ENCODE data around the gene ATP13A4.
"Not testable (repeated sequence)": the region's sequence is repeated elsewhere in the genome, so short reads cannot be mapped to it uniquely, and the experiment has no call there.

Gene ATP13A4

DNA sequence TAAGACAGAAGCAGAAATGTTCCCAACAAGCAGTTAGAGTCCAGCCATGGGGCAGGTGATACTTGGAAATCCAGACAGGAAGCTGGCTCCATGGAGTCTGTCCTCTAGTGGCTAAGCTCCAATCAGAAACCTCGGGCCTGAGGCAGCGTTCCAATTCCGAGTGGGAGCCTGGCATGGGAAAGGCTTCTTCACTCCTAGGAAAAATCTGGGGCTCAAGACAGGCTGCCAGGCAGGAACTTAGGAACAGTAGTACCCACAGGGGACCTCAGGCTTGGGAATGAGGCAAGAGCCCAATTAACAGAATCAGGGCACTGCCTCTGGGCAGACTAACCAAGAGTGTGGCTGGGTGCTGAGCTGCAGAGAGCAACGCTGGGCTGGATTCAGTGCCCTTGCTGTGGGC lies 6.2 kb upstream of the ATP13A4 start:
- no peak for DNase-seq (ENCODE audit: low read depth)

DNA sequence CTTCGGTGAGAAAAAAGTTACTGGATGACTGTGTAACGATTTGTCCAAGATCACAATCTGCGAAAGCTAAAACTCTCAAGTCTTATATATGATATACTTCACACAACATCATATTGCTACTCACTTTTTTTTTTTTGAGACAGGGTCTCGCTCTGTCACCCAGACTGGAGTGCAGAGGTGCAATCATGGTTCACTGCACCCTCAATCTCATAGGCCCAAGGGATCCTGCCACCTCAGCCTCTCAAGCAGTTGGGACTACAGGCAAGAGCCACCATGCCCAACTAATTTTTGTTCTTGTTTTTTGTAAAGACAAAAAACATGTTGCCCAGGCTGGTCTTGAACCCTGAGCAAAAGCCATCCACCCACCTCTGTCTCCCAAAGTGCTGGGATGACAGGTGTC lies 5.4 kb upstream of the ATP13A4 start:
- no peak for DNase-seq (ENCODE audit: low read depth)

DNA sequence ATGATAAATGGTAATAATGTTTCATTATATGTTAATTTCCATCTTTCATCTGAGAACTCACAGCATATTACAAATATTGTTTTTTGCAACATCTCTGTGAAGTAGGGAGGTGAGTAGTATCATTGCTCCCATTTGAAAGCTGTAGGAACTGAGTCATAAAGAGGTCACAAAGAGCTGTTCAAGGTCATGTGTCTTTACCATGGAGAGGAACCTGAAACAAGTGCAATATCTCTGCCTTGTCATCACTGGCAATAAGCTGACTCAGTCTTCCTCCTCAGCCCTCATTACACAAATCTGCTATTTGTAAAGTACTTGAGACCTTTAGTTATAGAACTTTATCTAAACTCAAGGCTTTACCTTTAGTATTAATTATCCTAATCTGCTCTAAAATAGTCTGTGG lies 4.4 kb upstream of the ATP13A4 start:
- no peak for DNase-seq (ENCODE audit: low read depth)

DNA sequence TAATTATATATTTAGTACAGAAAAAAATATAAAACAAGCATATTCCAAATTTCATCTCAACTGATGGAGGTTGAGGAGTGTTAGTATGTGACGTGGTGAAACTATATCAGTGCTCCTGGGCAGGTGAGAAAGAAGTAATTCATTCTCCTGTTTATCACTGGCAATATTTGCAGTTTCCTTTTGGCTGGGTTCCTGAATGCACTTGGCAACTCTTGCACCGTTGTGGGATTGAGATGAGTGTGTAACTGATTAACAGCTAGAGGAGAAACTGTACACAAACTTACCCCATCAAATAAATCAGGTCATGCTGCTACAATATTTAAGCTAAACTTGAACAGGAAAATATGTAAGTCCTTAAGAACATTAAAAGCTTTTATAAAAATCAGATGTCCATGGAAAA lies 2.1 kb upstream of the ATP13A4 start:
- DNase-seq (ENCODE audit: low read depth), result no peak

DNA sequence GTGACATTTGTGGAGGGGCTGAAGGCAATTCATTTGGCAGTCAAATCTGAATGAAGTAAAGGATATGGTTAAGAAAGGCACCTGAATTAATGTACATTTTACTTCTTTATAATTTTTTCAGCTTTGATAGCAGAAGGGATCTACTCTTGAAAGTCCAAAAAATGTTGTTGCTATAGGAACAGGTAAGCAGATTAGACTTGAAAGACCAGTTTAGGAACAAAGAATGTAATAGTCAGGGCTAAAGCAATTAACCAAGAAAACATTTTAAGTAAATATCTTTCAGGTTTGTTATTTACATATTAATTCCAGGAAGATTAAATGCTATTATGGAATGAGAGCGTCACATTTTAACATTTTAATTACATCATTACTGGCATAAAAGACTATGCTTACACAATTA lies 1.1 kb downstream of the ATP13A4 start:
- DNase-seq (ENCODE audit: low read depth), result no peak

DNA sequence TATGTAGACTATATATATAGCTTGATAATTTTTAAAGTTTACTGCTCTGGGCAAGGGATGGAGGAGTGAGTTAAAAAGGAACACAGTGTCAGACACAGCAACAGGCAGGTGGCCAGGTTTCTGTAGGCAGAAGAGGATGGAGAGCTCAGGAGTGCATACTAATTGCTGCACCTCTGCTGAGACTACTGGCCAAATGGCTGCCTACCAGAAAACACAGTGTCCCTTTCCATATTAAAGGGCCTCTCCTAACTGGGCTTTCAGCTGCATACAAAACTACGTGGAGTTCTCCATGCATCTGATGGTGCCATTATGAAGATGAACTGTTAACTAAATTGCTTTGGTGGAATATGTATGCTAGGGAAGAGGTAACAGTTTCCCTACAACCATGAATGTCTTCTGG lies 1.8 kb downstream of the ATP13A4 start:
- no peak for DNase-seq (ENCODE audit: low read depth)

DNA sequence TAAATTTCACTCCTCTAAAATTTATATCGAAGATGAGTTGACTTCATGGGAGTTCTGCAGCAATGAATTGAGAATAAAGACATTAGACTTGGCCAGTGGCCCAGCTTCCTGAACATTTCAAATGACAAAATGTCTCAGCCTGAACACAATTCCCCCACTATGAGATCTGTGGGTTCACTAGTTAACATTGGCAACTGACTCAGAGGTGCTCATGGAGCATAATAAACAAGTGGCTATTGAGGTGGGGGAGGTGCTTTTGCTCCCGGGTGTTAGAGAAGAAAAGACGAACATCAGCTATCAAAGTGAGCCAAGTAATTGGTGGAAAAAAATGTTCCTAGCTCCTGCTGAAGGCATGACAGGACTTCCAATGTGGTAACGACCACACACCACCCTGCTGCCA lies 6.3 kb downstream of the ATP13A4 start:
- no peak for DNase-seq (ENCODE audit: low read depth)

DNA sequence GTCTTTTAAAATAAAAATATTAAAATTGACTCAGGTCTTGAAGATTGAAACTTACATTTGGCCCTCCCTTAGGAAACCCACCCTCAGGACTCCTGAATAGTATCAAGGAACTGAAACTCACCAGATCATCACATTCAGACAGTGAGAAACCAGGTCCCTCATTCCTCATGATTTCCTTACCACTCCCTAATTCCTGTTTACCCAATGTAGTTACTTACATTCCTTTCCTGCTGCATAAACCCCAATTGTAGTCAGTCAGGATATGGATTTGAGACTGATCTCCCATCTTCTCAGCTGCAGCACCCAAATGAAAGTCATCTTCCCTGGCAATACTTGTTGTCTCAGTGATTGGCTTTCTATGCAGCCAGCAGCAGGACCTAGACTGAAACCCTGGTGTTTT lies 8.6 kb downstream of the ATP13A4 start:
- no peak for DNase-seq (ENCODE audit: low read depth)

DNA sequence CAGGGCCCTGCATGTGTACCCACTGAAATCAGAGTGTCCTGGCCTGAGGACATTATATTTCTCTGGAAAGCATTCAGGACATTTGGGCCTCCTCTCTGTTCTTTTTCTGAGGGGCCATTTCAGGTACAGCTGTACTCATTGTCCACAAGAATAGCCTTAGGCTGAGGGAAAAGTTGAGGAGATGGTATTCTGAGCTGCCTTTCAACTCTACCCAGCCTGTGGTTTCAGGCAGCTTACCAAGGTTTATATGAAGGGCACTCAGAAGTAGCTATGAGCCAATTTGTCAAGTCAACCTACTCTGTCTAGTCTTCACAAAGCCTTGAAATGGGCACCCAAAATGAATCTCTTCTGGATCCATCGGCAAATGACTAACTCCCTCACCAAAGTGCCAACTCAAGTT lies 9.4 kb downstream of the ATP13A4 start:
- DNase-seq (ENCODE audit: low read depth), result no peak

DNA sequence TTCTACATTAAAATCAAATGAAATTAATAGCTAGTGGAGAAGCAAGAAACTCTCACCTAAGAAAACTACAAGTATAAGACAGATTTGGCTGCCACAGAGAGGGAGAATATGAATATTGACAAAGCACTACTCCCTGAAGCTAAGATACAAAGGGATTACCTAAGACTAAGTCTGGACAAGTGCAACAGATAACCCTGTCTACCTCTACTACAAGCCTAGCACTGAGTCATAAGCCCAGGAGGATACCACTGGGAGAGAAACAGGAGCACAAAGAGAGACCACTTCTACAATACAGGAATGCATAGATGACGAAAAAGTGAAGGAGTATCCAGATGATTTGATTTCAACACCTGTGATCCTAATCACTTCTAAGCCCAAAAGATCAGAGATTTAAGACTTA lies 10.4 kb downstream of the ATP13A4 start:
- DNase-seq (ENCODE audit: low read depth), result no peak

DNA sequence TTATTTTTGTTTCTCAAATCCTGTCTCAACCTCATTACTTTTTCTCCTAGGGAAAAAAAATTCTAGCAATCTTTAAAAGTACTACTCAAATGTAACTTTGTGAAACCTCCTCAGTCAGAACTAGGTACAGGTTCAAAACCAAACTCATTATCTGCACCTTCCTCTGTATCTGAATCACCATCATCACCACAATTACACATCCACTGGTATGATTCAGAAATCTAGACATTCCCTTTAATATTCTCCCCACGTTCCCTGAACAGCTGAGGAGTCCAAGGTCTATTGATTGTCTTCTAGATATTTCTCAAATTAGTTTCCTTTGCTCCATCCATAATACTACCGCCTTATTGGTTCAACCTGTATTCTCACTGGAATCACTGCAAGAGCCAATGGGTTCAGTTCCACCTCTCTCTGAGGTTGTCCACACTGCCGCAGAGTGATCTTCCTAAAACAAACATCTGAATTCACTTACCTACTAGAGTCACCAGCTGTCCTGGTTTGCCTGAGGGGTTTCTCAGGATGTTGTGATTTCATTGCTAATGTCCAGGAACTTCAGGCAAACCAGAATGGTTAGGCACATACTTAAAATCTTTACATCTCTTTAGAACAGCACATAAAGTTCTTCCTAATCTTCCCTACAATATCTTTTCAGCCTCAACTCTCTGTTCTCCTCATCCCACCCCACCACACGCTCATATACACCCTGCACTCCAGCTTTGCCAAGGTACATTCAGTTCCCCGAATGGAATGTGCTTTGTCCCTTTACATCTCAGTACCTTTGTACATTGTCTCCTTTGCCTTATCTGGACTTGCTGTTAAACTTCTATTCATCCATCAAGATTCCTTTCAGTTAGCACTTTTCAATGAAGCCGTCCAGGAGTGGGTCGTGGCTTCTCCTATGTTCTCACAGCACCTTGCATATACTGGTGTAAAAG lies 24.2 kb downstream of the ATP13A4 start:
- DNase-seq (ENCODE audit: low read depth), result no peak

DNA sequence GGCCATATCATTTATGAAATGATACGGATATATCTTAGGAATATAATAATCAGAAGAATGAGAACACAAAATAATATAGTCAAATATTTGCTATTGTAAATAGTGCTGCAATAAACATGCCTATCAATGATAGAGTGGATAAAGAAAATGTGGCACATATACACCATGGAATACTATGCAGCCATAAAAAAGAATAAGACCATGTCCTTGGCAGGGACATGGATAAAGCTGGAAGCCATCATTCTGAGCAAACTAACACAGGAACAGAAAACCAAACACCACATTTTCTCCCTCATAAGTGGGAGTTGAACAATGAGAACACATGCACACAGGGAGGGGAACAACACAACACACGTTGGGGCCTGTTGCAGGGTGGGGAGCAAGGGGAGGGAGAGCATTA lies 28.6 kb downstream of the ATP13A4 start:
- not testable (repeated sequence) for DNase-seq (ENCODE audit: low read depth)

DNA sequence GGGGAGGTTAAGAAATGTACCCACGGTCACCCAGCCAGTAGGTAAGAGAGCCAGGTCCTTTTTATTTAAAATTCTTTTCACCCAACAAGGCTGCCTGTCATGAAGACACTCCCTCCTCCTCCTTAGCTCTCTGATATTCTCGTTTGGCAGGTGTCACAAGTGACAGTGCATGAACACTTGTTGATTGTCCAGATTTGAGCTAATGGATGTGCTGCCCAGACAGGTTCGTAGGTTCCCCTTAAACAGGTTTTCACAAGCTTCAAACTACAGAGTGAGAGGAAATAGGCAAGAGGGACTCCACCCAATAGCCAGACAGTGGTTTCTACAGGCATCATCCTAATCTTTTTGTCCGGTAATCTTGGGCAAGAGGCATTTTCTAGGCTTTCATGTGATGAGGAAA lies 32.2 kb downstream of the ATP13A4 start:
- no peak for DNase-seq (ENCODE audit: low read depth)

DNA sequence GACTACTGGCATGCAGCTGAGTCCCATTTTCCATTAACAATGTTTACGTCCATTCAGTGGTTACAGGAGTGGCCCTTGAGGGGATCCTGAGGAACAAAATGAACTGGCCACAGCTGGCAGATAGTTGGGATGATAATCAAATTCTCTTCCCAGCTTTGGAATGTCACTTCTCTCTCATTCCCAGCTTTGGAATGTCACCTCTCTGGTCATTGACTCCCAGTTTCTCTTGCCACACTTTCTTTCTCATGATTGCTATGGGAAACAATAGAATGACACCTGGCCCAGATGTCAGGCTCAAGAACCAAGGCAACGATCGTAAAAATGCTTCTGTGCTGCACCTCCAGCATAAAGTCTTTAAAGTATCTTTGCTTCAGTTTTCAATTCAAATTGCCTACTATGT lies 34.0 kb downstream of the ATP13A4 start:
- no peak for DNase-seq (ENCODE audit: low read depth)

DNA sequence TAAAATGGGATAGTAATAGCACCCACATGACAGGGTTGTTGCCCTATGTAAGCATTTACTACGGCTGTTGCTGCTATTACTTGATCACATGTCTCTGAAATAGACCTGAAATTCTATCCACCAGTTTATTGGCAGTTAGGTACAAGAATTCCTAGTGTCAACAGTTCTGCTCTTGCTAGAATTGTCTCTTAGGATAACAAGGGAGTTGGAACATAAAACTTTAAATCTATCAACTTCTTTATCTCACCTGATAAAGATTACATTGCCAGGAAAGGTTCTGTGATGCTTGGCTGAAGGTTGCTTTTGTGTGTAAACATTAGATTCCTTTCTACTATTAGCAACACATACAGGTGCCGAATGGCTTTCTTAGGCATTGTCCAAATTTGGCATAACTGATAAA lies 38.7 kb downstream of the ATP13A4 start:
- DNase-seq (ENCODE audit: low read depth), result no peak

DNA sequence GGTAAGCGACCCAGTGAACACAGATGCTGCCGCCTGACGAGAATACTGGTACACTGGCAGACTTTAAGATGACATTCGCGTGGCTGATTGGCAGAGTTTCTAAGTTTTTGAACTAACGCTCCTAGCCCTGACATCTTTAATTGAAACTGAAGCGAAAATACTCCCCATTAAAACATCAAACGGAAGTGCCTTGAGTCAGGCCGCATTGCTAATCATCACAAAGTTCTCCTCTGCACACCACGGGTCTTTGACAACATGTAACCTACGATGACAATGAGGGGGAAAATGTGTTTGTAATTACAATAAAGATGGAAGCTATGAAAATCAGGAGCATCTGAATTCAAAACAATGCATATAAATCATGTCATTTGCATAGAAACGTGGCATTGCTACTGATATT lies 44.5 kb downstream of the ATP13A4 start:
- no peak for DNase-seq (ENCODE audit: low read depth)

DNA sequence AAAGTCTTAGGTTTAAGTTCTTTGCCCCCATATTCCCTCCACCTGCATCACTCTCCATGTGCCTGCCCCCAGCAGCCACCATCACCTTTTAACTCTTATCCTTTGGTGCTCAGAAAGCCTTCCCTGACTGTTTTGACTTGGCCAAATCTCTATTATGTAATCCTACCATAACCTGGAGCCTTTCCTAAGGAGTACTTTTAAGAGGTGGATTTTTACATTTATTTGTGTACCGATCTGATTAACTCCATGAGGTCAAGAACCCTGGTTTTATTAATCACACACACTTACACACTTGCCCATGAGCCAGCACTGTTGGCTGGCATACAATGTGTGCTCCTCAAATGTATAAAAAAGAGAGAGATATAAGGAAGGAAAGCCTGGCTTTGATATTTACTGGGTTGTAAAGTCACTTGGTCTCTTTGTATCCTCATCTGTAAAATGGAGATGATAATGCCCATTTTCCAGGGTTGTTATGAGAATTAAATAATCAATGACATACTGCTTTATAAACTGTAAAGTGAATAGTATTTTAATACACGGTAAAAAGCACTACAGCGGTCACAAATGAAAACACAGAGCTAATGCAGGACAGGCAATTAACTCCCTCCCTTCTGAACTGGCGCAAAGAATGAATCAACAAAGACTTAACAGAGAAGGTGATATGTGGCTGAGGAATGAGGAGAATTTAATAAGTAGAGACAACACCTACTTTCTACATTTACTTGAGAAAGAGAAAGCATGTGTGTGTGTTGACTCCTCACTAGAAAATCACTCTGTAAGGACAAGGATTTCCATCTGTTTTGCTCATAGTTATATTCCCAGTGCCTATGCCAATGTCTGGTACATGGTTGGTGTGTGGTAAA lies 45.4 kb downstream of the ATP13A4 start:
- no peak for DNase-seq (ENCODE audit: low read depth)

DNA sequence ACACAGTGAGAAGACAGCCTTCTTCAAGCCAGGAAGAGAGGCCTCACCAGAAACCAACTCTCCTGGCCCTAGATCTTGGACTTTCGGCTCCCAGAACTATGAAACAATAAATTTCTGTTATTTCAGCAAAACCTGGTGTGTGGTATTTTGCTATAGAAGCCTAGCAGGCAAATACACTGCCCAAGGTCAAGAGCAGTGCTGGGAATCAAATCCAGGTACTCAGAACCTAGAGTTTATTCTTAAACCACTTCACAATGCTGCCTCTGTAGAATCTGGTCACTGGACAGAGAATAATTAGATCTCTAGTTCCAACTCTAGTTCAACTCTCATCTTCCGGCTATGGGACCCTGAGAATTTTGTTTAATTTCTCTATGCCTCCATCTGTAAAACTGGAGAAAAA lies 46.6 kb downstream of the ATP13A4 start:
- DNase-seq (ENCODE audit: low read depth), result no peak

DNA sequence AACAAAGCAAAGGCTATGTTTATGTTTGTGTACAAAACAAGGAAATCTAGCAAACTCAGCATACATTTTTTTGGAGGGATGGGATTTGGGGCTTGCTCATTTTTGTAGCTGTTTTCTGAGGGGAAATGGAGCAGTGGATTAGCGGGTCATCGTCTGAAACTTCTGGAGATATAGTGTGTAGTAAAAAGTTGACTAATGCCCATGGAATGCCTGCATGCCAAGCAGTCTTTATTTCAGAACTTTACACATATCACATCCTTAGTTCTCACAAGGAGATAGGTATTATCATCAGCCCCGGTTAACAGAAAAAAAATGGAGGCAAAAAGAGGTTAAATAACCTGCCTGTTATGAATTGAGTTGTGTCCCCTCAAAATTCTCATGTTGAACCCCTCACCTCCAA lies 47.1 kb downstream of the ATP13A4 start:
- no peak for DNase-seq (ENCODE audit: low read depth)

DNA sequence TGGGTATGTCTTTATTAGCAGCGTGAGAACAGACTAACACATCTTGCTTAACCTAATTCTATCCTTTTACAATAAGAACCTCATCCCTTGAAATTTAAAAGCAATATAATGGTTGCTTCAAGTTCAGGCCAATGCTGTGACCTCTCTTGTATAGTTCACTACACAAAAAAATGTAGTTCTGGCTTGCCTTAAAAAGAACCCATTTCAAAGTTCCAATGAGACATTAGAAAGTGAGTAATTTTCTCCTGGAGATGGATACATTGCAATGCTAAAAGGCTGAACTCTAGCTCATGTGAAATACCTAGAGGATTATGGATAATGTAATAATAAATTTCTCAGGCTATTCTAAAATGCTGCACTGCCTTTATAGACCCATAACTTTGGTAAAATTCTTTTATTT lies 47.8 kb downstream of the ATP13A4 start:
- DNase-seq (ENCODE audit: low read depth), result no peak

DNA sequence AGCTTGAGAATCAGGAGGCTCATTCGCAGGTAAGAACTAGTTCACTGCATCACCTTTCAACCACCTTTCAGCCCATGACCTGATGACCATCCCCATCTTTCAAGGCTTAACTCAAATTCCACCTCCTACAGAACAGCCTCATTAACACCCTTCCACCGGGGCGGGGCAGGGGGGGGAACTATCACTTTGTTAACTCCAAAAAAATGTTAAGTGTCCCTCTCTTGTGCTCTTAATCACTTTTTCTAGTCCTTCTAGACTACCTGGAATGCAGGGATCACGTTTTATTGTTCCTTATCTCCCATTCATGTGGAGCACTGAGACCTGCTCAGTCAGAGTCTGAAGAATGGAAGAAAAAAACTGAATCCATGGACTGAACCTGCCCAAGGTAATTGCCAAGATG lies 51.8 kb downstream of the ATP13A4 start:
- no peak for DNase-seq (ENCODE audit: low read depth)

DNA sequence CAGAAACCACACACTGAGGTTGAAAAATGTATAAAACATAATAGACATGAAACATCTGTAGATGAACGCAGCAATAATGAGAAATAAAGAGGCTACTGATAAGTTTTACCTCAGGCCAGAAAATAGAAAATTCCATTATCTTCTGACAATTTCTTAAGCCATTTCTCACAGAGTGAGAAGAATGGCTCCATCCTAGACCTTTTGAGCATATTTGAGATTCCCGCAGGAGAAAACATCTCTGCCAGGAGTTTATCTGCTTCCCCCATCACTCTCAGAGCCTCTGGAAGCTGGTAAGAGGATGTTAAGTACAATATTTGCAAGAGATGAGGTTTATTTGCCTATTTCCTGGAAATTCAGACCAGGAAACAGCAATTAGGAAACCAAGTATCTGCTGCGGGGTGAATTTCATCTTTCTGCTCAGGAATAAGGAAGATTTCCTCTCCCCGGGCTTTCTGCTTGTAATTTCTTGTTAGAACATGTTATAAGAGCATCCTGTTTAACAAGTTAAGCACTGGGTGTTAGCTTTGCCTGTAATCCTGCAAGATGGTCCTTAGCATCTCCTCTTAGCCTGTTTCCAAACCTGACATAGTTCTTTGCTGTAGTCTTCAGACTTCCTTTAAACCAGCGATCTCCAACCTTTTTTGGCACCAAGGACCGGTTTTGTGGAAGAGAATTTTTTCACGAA lies 54.8 kb downstream of the ATP13A4 start:
- DNase-seq (ENCODE audit: low read depth), result no peak
